Effector CD8-positive, alpha-beta T cell (primary cell): ENCODE data around the gene GCN1.

Source experiments
- DNase-seq: peaks from one replicate; lab custom pipeline; 2025; lab: John Stamatoyannopoulos, UW

GCN1 gene

DNA sequence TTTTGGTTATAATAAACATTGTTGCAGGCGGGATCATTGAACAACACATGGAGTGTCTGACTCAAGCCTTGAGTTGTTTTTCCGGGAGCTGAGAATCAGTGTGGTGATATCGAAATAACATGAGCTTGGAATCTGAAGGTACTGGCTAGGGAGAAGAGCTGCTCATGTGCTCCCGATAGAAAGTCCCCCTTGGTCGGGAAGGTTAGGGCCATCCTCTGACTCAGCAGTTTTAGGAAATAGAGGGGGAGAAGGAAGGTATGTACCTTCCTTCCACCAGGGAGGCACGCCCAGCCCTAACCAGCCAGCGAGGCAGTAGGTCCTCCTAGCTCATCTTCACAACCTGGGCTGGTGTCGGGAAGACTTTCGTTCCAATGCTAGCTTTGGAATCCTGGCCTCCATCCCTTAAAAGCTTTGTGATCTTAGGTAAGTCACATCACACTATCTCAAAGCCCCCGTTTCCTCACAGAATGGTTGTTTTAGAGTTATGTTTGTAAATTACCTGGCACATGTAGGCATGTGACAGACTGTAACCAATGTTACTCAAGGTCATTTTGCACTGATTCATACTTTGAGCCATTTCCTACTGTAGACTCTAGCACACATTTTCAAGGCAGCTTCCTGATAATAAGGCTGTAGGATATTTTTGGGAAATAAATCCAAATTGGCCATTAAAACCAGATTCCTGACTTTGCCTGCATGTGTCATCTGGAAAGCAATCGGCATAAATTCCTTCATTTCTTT, 76.0 kb downstream of the GCN1 start:
- no peak for DNase-seq

DNA sequence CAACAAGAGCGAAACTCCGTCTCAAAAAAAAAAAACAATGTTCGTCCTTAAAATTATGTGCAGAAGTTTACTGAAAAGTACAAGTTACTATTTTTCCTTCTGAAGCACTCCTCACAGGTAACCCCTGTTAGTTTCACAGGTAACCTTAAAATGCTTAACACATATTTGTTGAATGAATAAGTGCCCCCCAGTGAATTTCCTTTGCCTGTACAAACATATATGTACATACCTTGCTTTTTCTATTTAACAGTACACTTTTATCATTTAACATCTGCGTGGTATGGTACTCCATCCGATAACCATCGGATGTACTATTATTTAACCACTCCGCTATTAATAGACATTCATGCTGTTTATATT, 76.6 kb downstream of the GCN1 start:
- no peak for DNase-seq

DNA sequence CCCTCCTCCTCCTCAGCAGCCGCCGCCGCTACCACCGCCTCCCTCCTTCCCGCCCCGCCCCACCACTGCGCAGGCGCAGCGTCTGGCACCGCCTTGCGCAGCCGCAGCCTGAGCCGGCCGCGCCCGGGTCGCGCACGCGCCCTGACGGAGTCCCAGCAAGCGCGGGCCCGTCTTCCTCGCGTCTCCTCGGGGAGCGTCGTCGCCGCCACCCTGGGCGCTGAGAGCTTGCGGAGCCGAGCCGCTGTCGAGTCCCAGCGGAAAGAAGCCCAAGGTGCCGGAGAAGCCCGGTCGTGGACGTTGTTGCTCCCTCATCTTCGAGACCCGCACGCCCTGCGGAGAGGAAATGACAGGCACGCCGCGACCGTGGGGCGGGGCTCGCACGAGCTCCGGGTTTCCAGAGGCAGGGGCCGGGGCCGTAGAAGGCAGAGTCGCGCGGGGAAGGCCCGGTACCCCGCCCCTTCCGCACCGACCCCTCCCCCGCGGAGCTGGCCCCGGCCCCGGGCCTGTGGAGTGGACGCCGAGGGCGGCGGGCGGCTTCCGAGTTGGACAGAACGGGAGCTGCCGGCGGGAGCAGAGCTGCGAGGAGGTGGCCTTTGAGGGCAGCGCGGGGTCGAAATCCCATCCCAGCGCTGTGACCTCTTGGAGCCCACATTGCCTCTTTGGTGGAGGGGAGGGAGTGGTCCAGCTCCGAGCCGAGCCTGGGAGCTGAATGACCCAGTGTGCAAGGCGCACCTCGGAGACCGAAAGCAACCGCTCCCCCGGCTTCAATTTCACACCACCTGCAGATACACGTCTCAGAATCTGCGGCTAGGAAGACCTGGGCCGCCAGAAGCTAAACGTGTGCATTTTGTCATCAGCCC, 77.5 kb downstream of the GCN1 start:
- peak; percentile 95 for DNase-seq

DNA sequence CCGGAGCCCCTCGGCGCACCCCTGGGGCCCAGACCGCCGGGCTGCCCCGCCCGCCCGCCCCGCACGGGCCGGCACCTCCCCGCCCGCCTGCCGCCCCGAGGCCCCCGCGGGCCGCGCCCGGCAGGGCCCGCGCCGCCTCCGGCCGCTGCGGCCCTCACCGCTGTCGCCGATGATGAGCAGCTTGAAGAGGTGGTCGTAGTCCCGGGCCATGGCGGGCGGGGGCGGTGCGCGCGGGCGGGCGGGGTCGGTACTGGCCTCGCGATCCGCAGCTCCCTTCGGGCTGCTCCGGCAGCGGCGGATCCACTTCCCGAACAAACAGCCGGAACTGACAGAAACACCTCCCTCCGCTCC, 78.1 kb downstream of the GCN1 start, which contains the start of gene RAB35:
RAB35 (minus strand) TSS at position 313 of the 351 bp plus-strand sequence; CDS start at position 210, 103 bp downstream.
- DNase-seq: no peak

DNA sequence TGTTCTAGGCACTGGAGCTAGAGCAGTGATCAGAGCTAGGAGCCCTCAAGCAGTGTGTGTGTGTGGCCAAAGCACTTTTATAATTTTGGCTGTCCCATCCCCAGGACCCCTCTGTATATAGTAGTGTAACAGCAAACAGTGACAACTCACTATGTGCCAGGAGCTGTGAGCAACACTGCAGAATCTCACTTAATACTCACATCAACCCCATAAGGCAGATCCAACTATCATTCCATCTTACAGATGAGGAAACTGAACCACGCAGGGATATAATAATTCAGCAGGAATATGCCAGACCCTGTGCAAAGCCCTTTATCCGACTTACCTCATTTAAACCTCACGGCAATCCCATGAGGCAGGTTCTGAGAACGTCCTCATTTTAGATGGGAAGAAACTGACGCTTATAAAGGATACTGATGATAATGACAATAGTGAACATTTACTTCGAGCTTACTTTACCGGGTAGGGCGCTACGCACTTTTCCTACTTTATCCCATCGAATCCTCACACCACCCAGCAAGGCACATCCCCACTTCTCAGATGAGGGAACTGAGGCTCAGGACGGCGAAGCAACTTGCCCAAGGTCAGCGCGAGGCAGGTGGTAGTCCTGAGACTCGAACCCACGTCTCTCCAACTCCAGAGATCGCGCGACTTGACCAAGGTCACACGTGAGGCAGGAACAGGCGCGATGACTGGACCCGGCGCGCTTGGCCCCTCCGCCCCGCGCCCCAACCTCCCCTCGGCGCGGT, 78.6 kb downstream of the GCN1 start:
- DNase-seq: no peak

DNA sequence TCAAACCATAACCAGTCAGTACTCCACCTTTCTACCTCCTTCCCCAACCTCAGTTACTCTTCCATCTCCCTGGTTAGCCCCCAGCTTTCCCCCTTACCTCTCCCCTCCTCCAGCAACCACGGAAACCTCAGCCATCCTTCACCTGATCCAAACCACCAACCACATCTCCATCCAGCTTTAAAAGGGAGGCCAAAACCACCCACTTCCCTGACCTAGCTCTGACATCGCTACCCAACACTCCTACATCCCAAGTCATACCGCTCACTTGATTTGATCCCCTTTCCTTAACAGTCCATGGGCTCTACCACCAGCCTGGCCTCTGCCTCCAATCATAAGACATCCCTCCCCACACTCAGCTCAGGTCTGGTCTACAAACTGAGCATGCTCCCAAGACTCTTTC, 79.4 kb downstream of the GCN1 start:
- no peak for DNase-seq

DNA sequence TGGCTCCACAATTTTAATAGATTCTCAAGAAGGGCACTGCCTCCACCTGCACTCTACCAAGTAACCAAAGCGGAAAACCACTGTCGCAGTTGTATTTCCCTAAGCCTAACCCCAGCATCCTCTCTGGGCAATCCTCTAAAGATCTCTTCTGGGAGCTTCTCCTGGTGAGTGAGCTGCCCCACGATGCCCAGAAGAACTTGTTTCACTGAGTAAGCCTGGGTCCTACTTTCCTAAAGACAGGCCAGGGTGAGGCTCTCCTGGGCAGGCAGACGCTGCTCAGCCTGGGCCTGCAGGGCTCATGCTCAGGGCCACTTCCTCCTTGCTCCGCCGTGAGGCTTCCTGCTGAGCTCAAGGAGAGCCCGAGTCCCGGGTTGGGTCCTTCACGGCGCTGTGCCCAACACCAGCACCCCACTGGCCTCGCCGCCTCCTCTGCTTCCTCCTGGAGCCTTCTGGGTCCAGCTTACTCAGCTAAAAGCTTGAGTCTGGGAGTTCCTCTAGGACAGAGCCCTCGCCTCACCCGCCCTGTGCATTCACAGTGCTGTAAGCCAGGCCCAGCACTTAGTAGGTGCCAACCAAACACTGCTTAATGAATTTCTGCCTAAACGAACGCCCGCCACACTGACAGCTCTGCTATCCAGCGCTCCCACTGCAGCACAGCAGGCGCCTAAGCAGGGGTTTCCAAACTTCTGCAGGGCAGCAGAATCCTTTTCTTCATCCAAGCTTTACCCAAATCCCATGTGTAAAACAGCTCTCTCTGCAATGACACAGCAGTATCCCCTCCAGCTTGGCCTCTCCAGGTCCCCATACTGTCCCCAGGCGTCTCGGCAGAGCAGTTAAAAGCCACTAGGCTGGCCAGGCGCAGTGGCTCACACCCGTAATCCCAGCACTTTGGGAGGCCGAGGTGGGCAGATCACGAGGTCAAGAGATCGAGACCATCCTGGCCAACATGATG, 83.7 kb downstream of the GCN1 start:
- no peak for DNase-seq

DNA sequence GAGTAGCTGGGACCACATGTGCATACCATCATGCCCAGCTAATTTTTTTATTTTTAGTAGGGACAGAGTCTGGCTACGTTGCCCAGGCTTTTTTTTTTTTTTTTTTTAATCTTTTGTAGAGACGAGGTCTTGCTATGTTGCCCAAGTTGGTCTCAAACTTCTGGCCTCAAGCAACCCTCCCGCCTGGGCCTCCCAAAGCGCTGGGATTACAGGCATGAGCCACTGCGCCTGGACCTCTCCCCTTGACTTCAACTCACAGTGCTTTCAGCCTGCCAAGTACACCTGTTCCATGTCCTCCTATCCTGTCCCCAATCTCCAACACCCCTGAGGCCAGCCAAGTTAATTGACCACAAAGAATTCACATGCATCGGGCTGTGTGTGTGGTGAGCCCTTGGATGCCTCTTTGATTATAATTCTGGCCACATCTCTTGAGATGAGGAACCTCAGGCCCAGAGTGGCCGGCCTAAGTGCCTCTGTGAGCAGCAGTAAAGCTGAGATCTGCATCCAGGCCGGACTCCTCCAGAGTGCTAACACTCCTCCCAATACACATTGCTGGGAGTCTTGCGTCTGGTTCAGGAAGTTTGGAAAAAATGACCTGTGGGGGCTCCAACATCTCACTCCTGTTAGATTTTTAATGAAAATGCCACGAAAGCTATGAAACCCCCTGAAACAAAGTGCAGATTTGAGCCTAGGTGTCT, 84.8 kb downstream of the GCN1 start:
- no peak for DNase-seq

DNA sequence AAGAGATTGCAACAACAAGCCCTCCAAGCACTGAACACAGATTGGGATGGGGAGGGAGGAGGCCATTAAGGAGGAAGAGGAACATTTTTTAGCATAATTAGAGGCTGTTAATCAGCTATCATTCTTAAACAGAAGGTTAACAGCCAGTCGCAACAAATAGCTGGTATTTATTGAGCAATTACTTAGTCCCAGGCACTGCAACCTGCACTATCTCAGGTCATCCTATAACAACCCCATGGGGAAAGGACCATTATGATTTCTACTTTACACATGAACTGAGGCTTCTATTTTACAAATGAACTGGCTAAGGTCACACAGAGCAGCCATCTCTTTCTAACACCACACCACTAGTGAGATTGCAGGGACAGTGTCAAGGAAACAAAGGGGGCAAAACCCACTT, 88.4 kb downstream of the GCN1 start:
- DNase-seq: no peak

DNA sequence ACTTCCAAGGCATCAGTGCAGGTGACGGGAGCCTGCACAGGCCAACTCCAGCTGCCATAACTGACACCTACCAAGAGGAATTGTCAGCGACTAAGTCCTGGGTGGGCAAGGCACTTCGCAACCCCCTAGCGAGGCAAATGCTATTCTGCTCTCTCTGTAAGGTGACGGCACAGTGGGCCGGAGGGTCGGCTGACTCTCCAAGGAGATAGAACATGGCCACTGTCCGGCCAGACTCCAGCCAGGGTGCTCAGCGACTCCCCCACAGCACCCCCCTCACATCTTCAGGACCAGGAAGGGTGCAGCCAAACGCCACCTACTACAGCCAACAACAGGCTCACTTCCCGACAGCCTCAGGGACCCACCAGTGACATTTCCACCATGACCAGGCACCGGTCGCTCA, 91.1 kb downstream of the GCN1 start:
- no peak for DNase-seq

DNA sequence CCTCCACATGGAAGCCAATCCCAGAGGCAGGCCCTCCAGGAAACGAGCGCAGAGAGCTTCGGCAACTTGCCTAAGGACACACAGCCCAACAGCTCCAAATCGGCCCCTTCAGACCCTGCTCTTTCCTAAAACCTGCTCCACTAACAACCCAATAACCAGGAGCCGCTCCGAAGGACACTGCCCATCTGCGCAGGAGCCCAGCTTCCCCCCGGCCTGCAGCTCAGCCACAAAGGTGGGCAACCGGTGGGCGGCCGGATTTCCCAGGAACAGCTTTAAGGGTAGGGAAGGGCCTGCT, 91.5 kb downstream of the GCN1 start:
- no peak for DNase-seq

DNA sequence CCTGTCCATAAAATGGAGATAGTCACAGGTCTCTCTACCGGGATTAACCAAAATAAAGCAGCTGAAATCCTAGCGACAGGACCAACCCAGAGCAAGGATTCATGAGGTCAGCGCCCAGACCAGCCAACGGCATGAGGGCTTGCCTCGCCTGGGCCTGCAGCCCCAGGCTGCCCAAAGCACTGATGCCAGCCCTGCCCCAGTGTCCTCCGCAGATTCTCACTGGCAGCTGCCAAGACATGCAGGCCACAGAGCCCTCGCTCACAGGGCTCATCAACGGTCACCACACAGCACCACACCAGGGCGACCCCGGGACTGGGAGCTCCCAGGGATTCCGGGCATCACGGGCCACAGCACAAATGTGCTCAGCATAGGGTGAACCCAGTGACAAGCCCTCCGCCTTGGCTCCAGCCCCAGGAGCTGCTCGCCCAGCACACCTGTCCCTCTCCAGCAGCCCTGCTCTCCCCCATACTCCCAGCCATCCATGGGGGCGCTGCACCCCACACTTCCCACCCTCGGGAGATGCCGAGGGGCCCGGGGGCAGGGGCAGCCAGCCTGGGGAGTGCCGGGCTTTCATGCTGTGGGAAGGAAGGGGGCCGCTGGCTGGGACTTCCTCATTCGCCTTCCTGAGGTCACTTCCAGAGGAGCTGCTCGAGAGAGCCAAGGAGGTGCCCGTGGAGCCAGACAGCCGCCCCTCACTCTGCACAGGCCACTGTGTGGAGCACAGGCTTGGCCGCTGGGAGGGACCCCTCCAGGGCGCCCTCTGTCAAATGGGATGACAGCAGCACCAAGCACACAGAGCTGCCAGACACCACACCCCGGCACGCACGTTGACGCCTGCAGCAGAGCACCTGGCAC, 92.1 kb downstream of the GCN1 start:
- DNase-seq: no peak

DNA sequence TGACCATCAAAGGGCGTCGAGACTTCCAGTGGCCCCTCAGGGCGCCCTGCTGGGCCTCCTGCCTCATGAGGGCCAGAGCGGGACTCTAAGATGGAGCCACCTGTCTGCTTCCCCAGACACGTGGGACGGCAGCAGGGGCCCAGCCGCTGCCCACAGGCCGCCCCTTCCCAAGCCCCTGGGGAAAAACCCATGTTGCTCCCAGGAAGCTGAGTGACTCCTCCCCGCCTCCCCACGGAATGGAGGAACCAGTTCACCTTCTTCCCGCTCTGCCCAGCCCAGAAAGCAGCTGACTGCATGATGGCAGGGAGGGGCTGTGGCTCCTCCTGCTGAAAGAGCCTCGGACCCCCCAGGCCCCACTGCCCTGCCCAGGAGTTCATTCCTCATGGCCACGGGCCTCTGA, 92.9 kb downstream of the GCN1 start:
- no peak for DNase-seq

DNA sequence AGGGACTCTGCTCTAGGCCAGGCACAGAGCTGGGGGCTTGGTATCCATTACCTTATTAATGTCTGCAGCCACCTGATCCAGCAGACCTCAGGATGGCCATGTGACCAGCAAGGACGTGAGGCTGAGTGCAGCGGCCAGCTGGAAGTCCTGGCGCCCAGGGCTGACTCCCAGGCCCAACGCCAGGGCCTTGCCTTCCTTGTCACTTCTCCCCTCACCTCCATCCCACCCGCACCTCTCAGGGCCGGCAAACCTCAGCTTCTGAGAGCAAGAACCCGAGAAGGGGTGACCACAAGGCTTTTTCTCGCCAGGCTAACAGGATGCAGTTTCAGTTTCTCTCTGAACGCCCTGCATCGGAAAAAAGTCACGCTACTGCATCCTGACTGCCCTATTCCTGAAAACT, 93.3 kb downstream of the GCN1 start:
- DNase-seq: no peak

DNA sequence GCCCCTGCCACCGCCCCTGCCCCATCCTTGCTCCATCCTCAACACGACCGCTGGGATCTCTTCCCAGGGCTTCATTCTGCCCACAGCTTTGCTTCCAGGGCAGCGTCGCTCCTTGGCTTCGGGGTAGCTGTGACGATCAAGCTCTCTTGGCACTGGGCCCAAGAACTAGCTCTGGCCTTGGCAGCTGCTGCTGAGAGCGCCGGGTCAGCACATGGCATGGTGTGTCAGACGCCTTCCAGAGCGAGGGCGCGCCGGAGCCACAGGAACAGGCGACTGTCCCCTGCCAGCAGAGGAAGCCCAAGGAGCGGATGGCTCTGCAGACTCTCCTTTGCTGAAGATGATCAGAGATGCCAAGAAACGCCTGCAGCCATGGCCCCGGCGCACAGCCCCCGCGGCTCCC, 93.9 kb downstream of the GCN1 start:
- DNase-seq: no peak

DNA sequence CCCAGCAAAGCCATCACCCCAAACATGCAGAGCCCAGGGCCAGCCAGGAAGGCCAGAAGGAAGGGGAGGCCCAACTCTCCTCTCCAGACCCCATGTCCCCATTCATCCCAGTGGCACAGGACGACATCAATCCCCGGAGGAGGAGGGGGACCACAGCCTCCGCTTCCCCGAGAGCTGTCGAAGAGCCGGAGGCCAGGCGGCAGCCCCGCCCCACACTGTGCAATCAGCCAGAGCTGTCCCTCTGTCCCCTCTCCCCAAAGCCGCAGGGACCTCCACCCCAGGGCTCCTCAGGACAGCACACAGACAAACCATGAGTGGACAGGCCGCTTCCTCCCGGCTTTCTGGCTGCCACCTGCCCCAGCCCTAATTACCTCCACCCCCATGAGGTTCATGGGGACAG, 94.8 kb downstream of the GCN1 start:
- DNase-seq: no peak

DNA sequence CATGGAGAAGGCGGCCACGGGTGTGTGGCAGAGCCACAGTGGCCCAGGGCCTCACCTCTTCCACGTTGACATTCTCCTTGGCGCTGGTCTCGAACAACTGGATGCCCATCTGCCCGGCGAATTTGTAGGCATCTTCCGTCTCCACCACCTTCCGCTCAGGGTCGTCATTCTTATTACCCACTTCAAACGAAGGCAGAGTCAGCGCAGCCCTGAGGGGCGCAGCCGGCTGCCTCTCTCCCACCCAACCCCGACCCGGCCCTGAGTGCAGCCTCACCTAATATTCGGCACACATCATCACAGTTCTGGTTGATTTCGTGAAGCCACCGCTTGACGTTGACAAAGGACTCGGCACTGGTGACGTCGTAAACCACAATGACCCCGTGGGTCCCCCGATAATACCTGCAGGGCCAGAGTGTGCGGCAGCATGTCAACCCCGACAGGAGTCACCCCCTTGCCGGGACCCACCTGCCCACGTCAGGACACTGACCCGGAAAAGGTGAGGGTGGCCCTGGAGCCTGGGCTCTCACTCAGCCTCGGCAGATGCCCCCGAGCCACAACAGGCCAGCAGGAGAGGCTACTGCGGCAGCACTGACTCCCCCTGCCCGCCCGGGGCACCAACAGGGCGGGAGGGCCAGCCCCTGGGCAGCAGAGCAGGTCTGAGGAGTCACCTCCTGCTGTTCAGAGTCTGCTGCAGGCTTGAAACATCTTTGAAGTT, 95.6 kb downstream of the GCN1 start:
- no peak for DNase-seq

DNA sequence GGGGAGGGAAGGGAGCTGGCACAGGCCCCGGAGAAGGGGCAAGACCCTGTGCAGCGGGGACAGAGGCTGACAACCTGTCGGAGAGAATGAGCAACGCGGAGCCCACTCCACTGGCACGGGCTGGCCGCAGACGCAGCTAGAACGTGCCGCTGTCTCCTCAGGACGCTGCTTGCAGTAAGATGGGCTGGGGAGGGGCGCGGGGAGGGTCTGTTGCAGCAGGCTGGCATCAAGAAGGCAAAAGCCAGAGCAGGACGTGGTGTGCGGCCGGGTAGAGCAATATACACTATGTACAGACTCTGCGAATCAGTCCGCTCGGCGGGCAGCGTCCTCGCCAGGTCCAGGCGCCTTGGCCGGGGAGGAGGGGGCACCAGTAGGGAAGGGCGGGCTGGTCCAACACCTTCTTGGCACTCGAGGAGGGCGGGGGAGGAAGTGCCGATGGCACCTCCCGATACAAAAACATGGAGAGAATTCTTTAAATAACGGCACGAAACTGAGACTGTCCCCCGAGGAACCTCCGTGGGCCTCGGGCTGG, 97.8 kb downstream of the GCN1 start:
- no peak for DNase-seq

DNA sequence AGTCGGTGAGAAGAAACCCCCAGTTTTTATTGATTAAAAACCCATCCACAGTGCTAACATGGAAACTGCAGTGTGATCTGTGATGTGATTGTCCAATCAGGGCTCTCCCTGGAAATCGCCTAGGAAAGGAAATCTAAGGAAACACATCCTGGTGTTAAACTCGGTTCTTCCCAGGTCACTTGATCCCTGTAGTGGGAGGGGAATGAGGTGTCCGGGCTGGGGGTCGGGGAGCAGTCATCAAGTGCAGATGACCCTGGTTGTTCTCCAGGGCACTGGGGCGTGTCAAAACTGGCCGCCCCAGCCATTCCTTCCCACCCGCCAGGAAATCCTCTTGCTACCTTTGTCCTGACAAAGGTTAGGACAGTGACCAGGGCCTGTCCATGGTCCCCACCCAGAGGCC, 98.8 kb downstream of the GCN1 start:
- DNase-seq: no peak
